Activated CD4-positive, alpha-beta T cell treated with anti-CD3 and anti-CD28 coated beads, Interleukin-2, amount 50 U/mL, for 16 hours (primary cell): ENCODE measurements around the gene INO80E.

Source experiments
- DNase-seq: peaks from one replicate; pipeline ENCODE4 v3.0.0-alpha.2; 2020

The INO80E gene

DNA sequence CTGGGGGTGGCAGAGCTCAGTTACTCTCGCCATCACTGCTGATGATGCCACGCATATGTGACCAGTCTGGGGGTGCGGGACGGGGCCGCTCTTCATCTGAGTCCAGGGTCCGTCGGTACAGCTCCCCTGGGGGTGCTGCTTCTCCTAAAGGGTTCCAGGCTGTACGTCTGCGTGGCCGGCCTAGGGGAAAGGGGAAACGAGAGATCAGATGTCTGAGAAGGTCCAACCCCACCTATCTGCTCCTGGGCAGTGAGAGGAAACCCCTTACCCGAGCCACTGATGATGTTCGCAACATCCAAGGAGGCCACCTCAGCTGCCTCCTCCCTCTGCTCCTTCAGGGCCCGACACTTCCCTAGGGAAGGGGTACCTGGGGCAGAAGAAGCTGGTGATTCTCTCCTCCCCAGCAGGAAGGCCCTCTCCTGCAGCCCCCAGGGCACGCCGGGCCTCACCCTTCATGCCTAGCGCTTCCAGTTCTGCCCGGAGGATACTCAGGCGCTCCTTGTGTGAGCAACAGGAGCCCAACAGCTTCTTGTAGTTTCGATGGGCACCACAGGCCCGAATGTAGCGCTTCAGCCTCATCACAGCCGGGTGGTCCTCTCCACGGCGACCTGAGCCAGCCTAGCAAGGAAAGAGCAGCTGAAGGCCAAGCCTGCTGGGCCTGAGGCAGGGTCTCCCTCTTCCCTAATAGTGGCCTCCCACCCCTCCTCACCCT is 2.7 kb upstream of the INO80E start:
- no peak for DNase-seq

DNA sequence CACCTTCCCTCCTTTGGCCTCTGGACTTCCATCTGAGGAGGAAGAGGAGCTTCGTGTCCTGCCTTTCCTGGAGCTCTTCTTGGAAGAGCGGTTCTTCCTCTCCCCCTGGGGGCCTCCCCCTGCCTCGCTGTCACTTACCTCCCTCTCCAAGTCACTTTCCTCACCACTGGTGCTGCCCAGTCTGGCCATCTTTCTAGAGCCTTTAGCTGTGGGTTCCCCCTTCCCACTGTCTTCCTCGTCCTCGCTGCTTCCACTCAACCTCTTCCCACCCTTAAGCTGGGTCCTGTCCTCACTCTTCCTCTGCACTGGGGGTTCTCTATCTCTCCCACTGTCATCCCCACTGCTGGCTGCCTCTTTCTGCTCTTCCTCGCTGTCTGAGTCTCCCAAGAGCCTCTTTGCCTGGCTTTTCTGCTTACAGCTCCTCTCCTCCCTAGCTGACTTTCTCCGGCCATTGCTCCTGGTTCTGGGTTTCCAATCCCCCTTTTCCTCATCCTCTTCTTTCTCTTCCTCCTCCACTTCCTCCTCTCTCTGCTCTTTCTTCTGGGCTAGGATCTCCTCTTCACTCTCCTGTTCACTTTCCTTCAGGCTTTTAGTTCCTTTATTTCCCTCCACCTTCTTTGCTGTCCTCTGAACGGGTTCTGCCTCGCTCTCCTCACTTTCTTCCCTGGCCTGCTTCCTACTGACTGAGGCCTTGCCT is 2.0 kb upstream of the INO80E start:
- DNase-seq, result no peak

DNA sequence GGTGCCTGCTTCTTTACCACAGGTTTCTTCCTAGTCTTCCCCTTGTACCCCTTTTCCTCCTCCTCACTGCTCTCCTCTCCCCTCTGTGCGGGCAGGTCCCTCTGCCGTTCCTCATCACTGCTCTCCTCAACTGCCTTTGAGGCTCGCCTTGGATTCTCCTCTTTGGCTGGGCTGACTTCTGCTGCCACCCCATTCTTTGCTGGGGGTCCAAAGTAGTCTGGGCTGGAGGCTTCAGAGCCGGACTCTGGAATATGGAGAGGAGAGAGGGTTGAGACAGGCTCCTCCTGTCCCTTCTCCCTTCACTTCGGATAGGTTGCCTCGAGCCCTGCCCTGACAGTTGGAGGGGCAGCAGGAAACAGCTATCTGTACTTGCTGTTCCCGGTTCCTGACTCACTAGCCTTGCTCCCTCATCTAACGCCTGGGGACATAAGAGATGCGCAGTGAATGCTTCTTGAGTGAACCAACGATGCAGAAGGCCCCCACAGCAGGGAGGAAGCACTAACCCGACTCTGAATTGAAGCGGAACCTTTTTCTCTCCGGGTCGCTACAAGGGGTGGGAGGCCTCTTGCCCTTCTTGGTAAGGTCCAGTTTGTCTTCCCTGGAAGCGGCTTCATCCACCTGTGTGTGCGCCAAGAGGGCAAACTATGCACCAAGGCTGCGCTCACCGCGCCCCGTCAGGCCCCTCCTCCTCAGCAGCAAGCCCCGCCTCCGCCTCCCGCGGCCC is 1.3 kb upstream of the INO80E start:
- peak; percentile 81 for DNase-seq

DNA sequence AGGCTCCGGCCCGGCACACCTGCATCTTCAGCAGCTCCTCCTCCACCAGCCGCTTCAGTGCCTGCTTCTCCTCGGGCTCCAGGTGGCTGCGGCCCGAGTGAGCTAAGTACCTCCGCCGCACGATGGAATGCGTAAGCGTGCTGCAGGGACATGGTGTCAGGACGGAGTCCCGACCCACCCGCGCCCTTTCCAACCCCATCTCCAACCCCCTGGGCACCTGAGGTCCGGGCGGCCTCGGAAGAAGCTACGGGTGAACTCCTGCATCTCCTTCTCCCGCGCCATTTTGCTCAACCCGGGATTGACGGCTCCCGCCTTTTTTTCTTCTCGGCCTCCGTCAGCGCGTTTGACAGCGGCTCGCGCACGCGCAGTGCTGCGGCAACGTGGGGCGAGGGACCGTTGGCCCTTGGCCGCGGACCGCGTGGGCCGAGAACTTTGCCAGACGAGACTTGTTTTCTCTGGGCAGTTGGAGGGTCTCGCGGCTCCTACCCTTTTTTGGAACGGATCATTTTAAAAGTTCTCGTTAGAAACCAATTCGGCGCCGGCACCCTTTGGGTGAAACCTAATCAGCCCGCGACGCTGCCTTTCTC is 624 bp upstream of the INO80E start, which contains the start of gene HIRIP3:
TSS of gene HIRIP3 (minus strand) at position 294 of the 587 bp plus-strand sequence. CDS start at position 282, 12 bp downstream.
- peak; percentile 92 for DNase-seq

DNA sequence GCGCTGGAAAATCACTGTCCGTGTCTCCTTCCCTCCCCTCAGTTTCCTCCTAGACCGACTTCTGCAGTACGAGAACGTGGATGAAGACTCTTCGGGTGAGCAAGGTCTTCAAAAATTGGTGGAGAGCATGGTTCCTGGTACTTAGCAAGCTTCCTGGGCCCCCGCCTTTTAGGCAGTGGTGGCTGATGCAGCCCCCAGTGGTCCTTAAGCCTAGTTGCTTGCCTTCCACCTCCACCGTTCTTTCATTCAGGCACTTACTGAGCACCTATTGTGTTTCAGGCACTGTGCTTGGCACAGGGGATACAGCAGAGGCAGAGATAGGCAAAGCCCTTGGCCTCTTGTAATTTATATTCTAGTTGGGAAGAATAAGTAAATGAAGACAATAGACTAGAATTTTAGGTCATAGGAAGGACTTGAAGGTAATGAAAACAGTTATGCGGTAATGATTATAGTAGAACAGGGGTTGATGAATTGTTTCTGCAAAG is 767 bp downstream of the INO80E start:
- DNase-seq, result no peak

DNA sequence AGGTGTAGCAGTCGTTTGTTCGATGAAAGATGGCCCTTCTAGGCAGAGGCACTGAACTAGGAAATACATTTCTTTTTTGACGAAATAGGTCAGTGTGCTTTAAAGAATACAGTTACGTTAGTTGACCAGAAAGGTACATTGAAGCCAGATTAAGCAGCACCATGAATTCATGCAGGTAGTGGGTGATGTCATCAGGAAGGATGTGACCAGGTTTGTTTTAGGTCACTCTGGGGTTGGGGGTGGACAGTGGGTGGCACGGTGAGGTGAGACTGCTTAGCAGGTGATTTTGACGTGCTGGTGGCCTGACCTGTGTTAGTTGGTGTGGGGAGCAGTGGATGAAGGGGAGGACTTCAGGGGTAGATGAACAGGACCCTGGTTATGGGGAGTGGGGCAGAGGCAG is 3.6 kb downstream of the INO80E start:
- no peak for DNase-seq

DNA sequence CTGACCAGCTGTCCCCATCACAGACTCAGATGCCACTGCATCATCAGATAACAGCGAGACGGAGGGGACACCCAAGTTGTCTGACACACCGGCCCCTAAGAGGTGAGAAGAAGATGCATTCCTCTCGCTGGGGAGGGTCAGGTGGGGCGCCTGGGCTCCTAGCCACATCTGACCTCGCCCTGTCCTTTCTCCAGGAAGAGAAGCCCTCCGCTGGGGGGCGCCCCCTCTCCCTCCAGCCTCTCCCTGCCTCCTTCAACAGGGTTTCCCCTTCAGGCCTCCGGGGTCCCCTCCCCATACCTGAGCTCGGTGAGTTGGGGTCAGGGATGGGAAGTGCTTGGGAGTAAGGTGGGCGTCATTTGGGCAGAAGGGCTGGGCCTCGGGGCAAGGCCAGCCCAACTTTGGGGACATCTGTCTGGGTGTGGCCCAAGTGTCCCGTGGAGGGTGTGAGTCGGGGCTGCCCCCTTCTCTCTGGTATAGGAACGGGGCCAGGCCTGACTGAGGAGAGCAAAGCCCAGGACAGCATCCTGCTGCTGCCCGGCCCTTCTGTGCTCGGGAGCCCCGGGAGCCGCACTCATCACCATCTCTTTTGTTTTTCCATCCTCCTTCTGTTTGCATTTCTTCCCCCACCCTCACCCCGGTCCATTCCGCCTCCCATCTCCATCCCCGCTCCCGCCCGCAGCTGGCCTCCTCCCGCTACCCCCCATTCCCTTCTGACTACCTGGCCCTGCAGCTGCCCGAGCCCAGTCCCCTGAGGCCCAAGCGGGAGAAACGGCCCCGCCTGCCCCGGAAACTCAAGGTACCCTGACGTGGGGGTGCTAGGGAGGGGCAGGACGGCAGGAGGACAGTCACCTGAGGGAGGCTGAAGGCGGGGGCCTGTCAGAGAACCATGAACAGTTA is 4.9 kb downstream of the INO80E start:
- no peak for DNase-seq

DNA sequence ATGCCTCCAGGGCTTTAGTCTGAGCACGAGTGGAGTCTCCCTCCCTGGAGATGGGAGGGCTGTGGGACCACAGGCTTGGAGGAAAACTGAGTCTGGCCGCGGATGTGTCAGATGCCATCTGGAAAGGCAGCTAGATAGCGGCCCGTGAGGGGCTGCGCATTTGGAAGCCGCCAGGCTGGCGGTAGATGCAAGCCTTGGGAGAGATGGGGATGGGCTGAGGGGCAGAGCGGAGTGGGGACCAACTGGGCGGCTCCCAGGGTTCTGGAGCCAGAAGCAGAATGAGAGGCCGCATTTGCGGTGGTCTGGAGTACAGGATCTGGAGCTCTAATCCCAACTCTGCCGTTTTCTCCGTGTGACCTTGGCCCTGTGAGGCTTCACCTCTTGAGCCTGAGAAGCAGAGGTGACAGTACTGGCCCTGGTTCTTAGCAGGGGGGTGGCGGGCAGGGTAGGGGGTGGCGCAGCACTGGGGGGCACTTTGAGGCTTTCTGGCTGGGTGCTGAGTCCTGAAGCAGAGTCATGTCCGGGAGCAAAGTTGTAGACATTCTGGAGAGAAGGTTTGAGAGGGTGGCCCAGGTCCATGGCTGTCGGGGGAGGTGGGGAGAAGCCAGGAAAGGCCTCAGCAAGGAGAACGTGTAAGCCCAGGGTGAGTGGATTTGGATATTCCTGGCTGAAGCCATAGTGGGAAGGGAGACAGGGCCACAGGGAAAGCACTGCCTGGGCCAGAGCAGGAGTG is 6.7 kb downstream of the INO80E start:
- no peak for DNase-seq

DNA sequence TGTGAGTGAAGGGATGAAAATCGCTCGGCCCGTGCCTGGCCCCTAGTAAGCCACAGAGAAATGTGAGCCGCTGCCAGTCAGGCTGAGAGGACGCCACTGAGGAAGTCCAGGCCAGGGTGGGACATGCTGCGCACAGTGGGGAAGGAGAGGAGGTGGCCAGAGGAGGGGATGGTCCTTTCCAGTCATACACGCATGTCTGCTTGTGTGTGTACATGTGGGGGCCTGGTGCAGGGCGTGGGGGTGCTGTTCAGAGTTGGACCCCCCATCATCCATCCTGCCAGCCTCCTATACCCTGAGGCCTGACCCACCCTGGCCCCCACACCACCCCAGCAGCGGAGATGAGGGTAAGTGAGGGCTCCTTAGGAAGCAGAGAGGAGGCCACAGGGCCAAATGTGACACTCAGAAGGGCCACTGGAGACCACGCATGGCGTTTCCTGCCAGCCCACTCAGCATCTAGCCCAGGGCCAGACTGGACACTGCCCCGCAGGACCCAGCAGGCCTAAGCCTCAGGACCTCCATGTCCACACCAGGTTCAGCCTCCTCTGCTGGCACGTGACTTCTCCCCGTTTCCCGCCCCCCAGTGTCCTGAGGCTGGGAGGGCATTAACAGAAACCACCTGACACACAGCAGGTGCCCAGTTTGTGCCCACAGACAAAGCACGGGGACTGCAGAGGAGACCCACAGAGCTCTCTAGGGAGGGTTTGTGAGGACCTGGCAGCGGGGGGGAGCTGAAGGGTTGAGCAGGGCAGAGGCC is 7.8 kb downstream of the INO80E start:
- no peak for DNase-seq

DNA sequence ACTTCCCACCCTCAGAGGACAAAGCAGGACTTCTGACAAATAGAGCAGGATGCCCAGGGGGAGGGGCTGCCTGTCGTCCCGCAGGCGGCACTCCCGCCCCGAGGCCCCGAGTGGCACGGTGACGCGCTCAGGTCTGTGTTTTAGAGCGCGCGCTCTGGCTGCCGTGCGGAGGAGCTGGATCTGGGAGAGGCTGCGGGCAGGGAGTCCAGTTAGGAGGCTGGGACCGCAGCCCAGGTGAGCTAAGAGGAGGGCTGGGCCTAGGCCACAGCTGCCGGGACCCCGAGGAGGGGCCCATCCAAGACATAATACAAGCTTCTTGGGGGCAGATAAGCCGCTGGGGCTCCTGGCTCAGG is 8.4 kb downstream of the INO80E start:
- no peak for DNase-seq

DNA sequence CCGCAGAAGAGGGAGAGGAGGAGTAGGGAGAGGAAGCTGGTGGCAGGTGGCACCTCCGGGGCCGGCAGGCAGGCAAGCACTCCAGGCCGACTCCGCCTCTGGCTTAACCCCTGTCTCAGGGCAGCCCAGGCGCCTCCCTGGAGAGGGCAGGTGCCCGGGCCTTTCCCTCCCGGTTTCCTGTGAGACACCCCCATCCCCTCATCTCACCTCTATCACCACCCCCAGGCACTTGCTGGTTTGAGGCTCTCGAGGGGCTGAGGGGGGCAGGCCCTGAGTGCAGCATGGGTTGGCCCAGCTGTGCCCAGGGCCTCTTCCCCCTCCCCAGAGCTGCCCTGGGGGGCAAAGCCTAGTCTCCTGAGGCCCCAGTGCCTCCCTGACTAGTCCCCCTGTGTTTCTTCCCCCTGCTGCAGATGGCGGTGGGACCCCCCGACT is 8.8 kb downstream of the INO80E start:
- no peak for DNase-seq

DNA sequence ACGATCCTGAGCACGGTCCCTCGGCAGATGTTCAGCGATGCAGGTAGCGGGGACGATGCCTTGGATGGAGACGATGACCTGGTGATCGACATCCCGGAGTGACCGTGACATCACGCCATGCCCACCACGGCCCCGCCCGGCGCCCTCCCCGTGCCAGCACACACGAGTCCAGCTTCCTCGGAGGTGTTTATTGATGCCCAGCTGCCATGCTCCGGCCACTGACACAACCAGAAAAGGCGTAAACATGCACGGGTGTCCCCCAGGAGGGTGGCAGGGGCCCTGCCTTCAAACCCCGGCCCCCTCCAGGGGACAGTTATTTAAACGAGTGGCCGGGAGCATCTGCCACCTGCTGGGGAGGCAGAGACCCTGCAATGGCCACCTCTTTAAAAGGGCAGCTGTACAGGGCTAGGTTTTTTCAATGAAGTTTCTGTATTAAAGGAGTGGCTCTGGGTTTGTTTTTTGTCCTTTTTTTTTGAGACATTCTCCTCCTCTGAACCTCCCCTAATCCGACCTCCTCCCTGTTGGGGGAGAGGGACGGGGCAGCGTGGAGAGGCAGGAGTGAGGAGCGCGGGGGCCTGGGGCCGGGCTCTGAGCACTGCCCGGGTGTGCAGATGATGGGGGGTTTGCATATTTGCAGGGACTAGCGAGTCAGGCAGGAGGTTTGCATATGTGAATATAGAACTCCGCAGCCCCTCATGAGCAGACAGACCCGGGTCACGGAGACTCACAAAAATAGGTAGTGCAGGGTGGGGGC is 9.5 kb downstream of the INO80E start:
- peak; percentile 34 for DNase-seq

DNA sequence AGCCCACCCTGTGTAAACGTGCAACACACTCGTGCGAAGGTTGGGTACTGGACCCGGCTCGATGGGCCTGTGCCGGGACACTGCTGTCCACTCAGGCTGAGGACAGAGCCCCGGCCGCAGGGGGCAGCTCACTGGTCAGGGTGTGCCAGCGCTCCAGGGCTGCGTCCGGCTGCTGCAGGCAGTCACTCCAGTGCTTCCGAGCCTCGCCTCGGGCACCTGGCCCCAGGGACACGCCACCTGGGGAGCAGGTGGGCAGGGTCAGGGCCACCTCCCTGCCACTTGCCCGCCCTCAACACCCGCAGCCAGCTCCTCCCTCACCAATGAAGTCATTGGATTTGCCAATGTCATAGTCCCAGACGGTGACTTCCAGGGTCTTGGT is 10.0 kb downstream of the INO80E start:
- DNase-seq, result no peak

DNA sequence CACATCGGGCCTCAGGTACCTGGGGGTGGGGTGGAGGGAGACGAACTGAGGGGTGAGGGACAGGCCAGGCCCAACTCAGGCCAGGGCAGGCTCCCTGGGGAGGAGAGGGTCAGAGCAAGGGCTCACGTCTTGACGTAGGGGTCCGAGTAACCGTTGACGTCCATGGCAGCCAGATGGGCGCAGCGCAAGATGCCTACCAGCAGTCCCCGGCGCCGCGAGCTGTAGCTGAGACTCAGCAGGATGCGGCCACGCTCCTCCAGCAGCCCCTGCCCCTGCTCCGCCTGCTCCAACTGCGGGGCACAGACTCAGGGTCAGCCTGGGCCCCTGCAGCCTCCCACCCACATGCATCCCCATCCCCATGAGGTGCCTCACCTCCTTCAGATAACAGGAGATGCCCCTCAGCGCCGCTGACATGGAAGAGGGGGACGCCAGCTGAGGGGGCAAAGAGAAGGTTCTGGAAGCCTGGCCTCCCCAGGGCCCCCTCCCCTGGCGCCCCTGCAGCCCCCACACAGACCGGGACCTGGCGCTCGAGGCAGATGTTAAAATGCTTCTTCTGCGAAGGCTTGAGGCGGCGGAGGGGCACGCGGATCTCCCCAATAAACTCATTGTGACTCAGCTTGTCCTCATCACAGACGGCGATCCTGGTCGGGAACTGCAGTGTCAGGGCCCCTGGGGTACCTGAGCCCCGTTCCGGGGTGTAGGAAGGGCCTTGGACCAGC is 10.8 kb downstream of the INO80E start:
- no peak for DNase-seq

DNA sequence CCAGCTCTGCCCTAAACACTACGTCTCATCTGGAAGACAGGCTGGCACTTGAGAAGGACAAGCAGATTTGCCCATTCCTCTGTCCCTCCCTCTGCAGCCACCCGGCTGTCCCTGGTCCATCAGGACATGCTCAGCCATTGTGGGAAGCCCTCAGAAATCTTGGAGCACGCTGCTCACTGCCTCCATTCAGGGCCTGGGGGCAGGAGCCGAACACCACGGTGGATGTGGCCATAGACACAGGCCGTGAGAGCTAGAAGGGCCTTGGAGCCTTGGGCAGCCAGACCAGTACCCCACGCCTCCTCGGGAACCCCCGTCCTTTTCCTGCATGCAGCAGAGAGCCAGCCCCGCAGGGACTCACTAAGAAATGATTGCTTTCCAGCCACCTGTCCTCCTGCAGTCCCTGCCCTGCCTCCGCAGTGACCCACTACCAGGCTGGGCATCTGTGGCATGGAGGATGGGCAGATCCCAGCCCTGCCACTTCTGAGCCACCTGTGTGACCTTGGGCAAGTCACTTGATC is 11.4 kb downstream of the INO80E start:
- no peak for DNase-seq

DNA sequence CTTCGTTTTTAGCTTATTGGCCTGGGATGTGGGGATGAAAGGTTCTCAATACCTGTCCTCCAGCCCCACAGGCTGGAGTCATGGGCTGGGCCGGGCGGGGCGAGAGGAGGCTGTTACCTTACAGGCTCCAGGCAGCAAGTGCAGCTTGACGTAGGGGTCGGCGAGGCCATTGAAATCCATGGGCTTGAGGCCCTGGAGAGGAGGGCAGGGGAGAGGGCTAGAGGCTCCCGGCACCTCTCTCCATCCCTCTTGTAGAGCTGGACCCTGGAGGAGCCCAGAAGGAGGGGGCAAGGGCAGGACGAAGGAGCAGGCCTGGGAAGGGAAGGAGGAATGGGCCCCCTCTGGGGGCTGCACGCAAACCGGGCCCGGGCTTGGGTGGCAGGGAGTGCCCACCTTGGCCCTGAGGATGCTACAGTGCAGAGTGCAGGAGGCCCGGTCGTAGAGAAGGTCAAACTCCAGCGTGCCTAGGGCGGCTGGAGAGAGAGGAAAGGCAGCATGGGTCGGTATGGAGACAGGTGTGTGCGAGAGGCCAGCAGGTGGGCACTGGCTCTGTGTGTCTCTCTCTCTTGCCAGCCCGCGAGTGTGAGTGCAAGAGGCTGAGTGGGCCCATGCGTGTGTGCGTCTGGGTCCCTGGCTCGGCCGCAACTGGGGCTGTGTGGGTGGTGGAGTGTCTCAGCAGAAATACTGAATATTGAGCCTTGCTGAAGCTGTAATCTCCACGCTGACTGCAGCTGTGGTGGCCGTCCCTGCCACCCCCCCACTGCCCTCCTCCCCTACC is 13.2 kb downstream of the INO80E start:
- DNase-seq, result no peak

DNA sequence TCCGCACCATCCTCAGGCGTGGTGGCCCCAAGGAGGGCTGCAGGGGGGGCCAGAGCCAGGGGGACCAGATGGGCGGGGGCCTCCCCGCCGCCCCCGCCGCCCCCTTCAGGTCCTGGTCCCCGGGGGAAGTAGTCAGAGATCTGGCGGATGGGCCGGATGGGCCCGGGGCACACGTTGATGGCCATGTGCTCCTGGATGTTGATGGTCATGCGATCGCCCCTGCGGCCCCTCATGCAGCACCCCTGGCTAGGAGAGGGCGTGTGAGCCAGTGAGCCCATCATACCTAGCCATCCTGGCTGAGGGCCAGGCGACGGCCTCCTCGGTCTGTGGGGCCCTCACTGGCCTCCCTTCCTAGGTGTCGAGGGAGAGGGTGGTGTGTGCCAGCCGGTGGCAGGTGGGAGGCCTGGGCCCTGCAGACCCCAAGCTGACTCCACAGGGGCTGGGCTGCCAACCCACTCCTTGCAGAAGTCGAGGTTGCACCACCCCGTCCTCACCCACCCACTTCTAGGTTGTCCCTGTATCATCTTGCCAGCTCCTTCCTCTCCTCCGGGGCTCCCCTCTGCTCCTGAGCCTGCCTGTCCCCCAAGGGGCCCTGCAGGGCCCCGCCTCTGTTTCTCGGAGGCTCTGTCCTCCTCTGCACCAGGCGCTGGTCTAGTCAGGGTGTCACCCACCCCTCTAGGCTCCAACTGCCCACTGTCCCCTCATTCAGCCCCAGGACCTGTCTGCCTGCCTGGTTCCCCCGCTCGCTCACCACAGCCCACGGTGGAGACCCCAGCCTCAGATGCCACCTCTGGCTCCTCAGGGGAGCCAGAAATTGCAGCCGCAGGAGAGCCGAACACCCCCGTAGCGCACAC is 14.2 kb downstream of the INO80E start:
- DNase-seq, result no peak
